Smooth muscle cell (in vitro differentiated cells): ENCODE results near the gene GALNS. TPM values are rescaled to one million over a fixed set of nuclear protein-coding genes. Genes with fewer than 3 reads are reported as not detected.

ENCODE experiments used
- DNase-seq: peaks from one replicate; lab custom pipeline; 2025; ENCODE audit not compliant: unreplicated experiment; lab: John Stamatoyannopoulos, UW
- H2AFZ ChIP-seq: fragments of 200-600 bp; sonication (generic); 2 replicates; pipeline ENCODE4 v1.6.0; 2016; ENCODE audit warnings: antibody characterized with exemption, low read depth, mild to moderate bottlenecking
- H3F3A ChIP-seq: fragments of 200-600 bp; sonication (generic); 2 replicates; pipeline ENCODE4 v1.6.0; 2017; ENCODE audit warnings: antibody characterized with exemption, low read depth
- H3K27ac ChIP-seq: fragments of 200-600 bp; sonication (generic); 2 replicates; pipeline ENCODE4 v1.5.1; 2016; ENCODE audit warnings: low read depth, mild to moderate bottlenecking
- H3K27me3 ChIP-seq: fragments of 200-600 bp; sonication (generic); 2 replicates; pipeline ENCODE4 v1.6.1; 2016; ENCODE audit warnings: low read depth, mild to moderate bottlenecking
- H3K36me3 ChIP-seq: fragments of 200-600 bp; sonication (generic); 2 replicates; pipeline ENCODE4 v1.5.1; 2016; ENCODE audit warnings: low read depth
- H3K4me1 ChIP-seq: fragments of 200-600 bp; sonication (generic); 2 replicates; pipeline ENCODE4 v1.5.1; 2016; ENCODE audit warnings: low read depth
- H3K4me2 ChIP-seq: fragments of 200-600 bp; sonication (generic); 2 replicates; pipeline ENCODE4 v1.6.0; 2016; ENCODE audit warnings: mild to moderate bottlenecking
- H3K4me3 ChIP-seq: fragments of 200-600 bp; sonication (generic); 2 replicates; pipeline ENCODE4 v1.5.1; 2016; ENCODE audit warnings: mild to moderate bottlenecking
- H3K79me2 ChIP-seq: fragments of 200-600 bp; sonication (generic); 2 replicates; pipeline ENCODE4 v1.6.0; 2016; ENCODE audit warnings: low read depth, mild to moderate bottlenecking
- H3K9ac ChIP-seq: fragments of 200-600 bp; sonication (generic); 2 replicates; pipeline ENCODE4 v1.6.0; 2016; ENCODE audit warnings: low read depth
- H3K9me3 ChIP-seq: fragments of 200-600 bp; sonication (generic); replicated peaks from 2 replicates; pipeline ENCODE4 v1.5.1; 2016; ENCODE audit warnings: low read depth
- H4K20me1 ChIP-seq: fragments of 200-600 bp; sonication (generic); 2 replicates; pipeline ENCODE4 v1.6.0; 2016; ENCODE audit warnings: low read depth
- CTCF ChIP-seq: fragments of 200-600 bp; sonication (generic); IDR thresholded peaks from 2 replicates; pipeline ENCODE4 v1.5.1; 2017; ENCODE audit warnings: borderline replicate concordance, mild to moderate bottlenecking, antibody characterized with exemption; ENCODE audit not compliant: insufficient read depth, poor library complexity, severe bottlenecking
- WGBS: methylation state at CpG from one replicate; pipeline ENCODE4 v1.1.7; 2016; ENCODE audit warnings: low lambda C conversion rate; 5-methylcytosine and 5-hydroxymethylcytosine counted together
- polyA plus RNA-seq: library from polyadenylated mRNA; unstranded; fragments of >200 nt; fragmentation: Nextera tagmentation; extraction: Ambion mirVana; gene quantifications from 2 replicates; pipeline ENCODE4 v1.2.1, GENCODE V29; 2016
- total RNA-seq: library from RNA; depleted of rRNA; stranded (reverse); fragments of >200 nt; gene quantifications from 2 replicates; pipeline ENCODE4 v1.2.3, GENCODE V29; 2014

The GALNS gene
- total and polyA plus RNA-seq, 2 experiments from 2014 or later = 20.8 to 21.3 TPM

GRCh38 chr16:88851616-88852015 is 5.1 kb downstream of the GALNS start:
- H3K36me3 ChIP-seq = no peaks in the 10 kb centered on the region
- no peak overlapping the region for H3K4me2 ChIP-seq
- H3K9me3 ChIP-seq = no peaks in the 10 kb centered on the region
- 97% methylated on average over 19 of the region's 19 CpGs for WGBS
- H3K27ac ChIP-seq = no peak overlapping the region
- no peaks in the 10 kb centered on the region for H3K27me3 ChIP-seq
- no peak for TF ChIP-seq CTCF
- H3K4me3 ChIP-seq = no peak overlapping the region
- no peaks in the 10 kb centered on the region for H3K4me1 ChIP-seq
- peaks cover 46% of the 10 kb centered on the region for H4K20me1 ChIP-seq
- DNase-seq = no peak
- H3K79me2 ChIP-seq = peaks cover 12% of the 10 kb centered on the region
- H3K9ac ChIP-seq = no peak overlapping the region
- no peak overlapping the region for H2AFZ ChIP-seq
- no peaks in the 10 kb centered on the region for H3F3A ChIP-seq

- no peaks in the 10 kb centered on the region for H3K4me1 ChIP-seq
- 97% methylated on average over 29 of the region's 33 CpGs for WGBS
- no peak for TF ChIP-seq CTCF
These were observed 6.1 kb downstream of the GALNS start for GRCh38 chr16:88850531-88851199.

GRCh38 chr16:88848557-88848956 is 8.2 kb downstream of the GALNS start:
- H3K27ac ChIP-seq = no peak overlapping the region
- no peaks in the 10 kb centered on the region for H3F3A ChIP-seq
- DNase-seq = no peak
- H3K9me3 ChIP-seq = no peaks in the 10 kb centered on the region
- no peaks in the 10 kb centered on the region for H3K79me2 ChIP-seq
- H3K4me3 ChIP-seq = no peak overlapping the region
- H3K9ac ChIP-seq = no peak overlapping the region
- H3K4me1 ChIP-seq = no peaks in the 10 kb centered on the region
- H4K20me1 ChIP-seq = peaks cover 42% of the 10 kb centered on the region
- no peak overlapping the region for H3K4me2 ChIP-seq
- no peak overlapping the region for H2AFZ ChIP-seq
- H3K27me3 ChIP-seq = no peaks in the 10 kb centered on the region
- WGBS = 98% methylated on average over 21 of the region's 21 CpGs
- TF ChIP-seq CTCF = no peak
- no peaks in the 10 kb centered on the region for H3K36me3 ChIP-seq

More at GRCh38 chr16:88850531-88851199, 6.1 kb downstream of the GALNS start:
- H3K9ac ChIP-seq = no peak overlapping the region
- no peaks in the 10 kb centered on the region for H3K36me3 ChIP-seq
- no peaks in the 10 kb centered on the region for H3K27me3 ChIP-seq
- no peaks in the 10 kb centered on the region for H3K9me3 ChIP-seq
- H3K27ac ChIP-seq = no peak overlapping the region
- no peak overlapping the region for H2AFZ ChIP-seq
- H4K20me1 ChIP-seq = peaks cover 48% of the 10 kb centered on the region
- no peak for DNase-seq
- no peak overlapping the region for H3K4me3 ChIP-seq
- H3K4me2 ChIP-seq = no peak overlapping the region
- peaks cover 8% of the 10 kb centered on the region for H3K79me2 ChIP-seq
- H3F3A ChIP-seq = no peaks in the 10 kb centered on the region

- no peak for TF ChIP-seq CTCF
- Histone ChIP-seq H3F3A (no peaks in the 10 kb centered on the region), H3K27ac (no peak overlapping the region), H3K9ac (no peak overlapping the region), H3K4me1 (no peaks in the 10 kb centered on the region), H3K36me3 (no peaks in the 10 kb centered on the region), H3K79me2 (no peaks in the 10 kb centered on the region), H3K27me3 (no peaks in the 10 kb centered on the region), H4K20me1 (peaks cover 41% of the 10 kb centered on the region), H3K4me3 (no peak overlapping the region), H3K9me3 (no peaks in the 10 kb centered on the region), H2AFZ (no peak overlapping the region), H3K4me2 (no peak overlapping the region)
- 99% methylated on average over 18 of the region's 18 CpGs for WGBS
- no peak for DNase-seq
These were observed 9.1 kb downstream of the GALNS start for GRCh38 chr16:88847654-88848053.
